A549 treated with Hydrocortisone at 1 μM for 4 hours (cell line): ENCODE measurements around the gene PRSS16. TPM values are rescaled to one million over a fixed set of nuclear protein-coding genes. Genes with fewer than 3 reads are reported as not detected.

Experiments used
- total RNA-seq: library from RNA; stranded (reverse); fragments of 200-300 nt; extraction: Qiagen RNA extraction; gene quantifications from 5 replicates; pipeline ENCODE4 v1.2.3, GENCODE V29; 2022

Gene PRSS16, protein sequence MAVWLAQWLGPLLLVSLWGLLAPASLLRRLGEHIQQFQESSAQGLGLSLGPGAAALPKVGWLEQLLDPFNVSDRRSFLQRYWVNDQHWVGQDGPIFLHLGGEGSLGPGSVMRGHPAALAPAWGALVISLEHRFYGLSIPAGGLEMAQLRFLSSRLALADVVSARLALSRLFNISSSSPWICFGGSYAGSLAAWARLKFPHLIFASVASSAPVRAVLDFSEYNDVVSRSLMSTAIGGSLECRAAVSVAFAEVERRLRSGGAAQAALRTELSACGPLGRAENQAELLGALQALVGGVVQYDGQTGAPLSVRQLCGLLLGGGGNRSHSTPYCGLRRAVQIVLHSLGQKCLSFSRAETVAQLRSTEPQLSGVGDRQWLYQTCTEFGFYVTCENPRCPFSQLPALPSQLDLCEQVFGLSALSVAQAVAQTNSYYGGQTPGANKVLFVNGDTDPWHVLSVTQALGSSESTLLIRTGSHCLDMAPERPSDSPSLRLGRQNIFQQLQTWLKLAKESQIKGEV
- 3.0 to 3.4 TPM (median 3.0 TPM) in 5 replicates for total RNA-seq

DNA sequence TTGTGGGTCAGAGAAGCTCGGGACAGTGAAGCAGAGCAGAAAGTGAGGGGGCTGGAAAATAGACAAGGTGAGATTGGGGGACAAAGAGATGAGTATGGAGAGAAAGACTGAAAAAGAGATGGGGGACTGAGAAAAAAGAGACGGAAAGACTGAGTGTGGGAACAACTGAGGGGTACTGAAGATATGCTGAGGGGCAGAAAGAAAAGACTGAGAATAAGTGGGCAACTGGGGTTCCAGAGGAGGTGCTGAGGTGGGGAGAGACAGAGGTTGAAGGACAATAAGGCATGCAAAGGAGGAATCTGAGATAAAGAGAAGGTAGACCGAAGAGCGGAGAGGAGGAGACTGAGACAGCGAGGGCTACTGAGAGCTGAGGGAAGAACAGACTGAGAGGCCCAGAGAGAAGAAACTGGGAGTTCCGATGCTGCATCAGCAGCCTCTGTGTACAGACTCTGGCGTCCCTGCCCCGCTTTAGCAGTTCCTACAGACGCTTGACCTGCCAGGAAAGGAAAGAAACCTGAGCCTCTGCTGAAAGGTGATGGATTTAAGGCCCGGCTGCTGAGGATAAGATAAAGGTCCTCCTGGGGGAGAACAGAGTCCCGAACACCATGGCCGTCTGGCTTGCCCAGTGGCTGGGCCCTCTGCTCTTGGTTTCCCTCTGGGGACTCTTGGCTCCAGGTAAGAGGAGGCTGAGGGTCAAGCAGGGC is at the start of gene PRSS16:
Gene PRSS16 (plus strand): TSS at position 569 of the 704 bp plus-strand sequence. CDS start 37 bp downstream, at position 606.

Other genes with a start within 250 kb of the PRSS16 start
- 0.02 TPM in 1 of 5 replicates, not detected in the others for gene POM121L2, start 64.6 kb downstream of the PRSS16 start, total RNA-seq
- 0.07 to 0.29 TPM (median 0.16 TPM) in 5 replicates for gene ZNF391, start 141.1 kb downstream of the PRSS16 start, total RNA-seq
- gene ZNF184, start 225.4 kb downstream of the PRSS16 start, total RNA-seq: 2.3 to 3.9 TPM (median 2.5 TPM) in 5 replicates